ENCODE measurements around the gene CHSY1. TPM values are rescaled to one million over a fixed set of nuclear protein-coding genes. Genes with fewer than 3 reads are reported as not detected.

Gene CHSY1
- total RNA-seq, 4 donors from 2014 or later: 8.8 to 19.3 (median 11.4) TPM

DNA sequence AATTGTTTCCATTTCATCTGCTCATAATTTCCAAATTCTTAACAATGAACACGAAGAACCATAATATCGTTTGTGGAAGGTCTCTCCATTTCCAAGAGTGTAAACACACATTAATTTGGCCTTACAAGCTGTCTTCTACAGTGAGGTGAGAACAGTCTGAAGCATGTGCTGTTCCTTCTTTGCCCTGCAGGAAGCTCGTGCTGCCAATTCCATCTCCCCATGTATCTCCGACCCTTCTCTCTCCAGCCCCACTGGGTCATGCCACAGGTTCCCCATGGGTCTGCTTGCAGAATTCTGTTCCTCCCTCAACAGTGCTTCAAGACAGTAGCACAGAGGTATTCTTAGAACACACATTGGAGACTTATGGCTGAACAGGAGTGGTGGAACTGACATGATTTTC, 70.5 kb downstream of the CHSY1 start:
- no peak overlapping the region for H3K4me3 ChIP-seq
- TF ChIP-seq, protein P1, sequence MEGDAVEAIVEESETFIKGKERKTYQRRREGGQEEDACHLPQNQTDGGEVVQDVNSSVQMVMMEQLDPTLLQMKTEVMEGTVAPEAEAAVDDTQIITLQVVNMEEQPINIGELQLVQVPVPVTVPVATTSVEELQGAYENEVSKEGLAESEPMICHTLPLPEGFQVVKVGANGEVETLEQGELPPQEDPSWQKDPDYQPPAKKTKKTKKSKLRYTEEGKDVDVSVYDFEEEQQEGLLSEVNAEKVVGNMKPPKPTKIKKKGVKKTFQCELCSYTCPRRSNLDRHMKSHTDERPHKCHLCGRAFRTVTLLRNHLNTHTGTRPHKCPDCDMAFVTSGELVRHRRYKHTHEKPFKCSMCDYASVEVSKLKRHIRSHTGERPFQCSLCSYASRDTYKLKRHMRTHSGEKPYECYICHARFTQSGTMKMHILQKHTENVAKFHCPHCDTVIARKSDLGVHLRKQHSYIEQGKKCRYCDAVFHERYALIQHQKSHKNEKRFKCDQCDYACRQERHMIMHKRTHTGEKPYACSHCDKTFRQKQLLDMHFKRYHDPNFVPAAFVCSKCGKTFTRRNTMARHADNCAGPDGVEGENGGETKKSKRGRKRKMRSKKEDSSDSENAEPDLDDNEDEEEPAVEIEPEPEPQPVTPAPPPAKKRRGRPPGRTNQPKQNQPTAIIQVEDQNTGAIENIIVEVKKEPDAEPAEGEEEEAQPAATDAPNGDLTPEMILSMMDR (IDR thresholded peaks at IDR 0.05): no peak
- TF ChIP-seq POLR2A (IDR thresholded peaks at IDR 0.05): no peak
- DNase-seq: no peak
- H3K36me3 ChIP-seq: peaks cover 0 to 17% (median 0%) of the 10 kb centered on the region in 3 donors
- no peaks in the 10 kb centered on the region for H3K27me3 ChIP-seq
- intact Hi-C loops (cut with DNase I): no loop called here
- no peaks in the 10 kb centered on the region for H3K9me3 ChIP-seq
- 81 to 84% methylated on average over 4 of the region's 4 CpGs for WGBS, 2 donors
- H3K27ac ChIP-seq: no peak overlapping the region
- H3K4me1 ChIP-seq: peaks cover 4 to 88% (median 14%) of the 10 kb centered on the region in 3 donors

DNA sequence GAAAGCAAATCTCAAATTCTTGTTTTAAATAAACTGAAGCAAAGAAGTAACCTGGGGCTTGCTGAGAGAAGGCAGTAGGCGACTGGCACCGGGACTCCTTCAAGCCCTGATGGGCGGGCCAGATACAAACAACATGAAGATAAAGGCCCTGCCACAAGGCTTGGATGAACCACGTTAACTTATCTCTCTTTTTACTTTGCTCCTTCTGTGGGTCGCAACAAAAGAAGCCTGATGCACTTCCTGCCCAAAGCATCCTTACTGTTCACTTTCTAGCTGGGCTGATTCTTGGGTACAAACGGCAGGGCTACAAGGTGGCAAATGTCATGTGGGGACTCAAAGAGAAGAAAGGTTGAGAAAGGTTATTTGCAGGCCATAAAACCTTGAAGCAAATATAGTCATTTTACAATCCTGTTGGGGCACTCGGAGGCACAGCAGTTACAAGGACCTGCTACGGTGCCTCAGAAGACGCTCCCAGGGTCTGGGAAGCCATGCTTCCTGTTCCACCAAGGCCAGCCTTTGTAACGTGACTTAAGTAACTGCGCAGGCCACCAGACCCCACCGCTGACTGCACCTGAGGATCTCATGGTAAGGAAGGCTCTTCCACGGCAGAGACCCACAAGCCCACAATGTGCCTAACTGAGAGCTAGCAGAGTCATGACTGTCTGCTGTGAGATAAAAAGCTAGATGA, 71.1 kb downstream of the CHSY1 start:
- no peak for DNase-seq
- intact Hi-C loops (cut with DNase I): no loop called here
- Histone ChIP-seq H3K27ac (peak overlapping the region in 1 of 4 donors; percentile 3), H3K4me1 (peaks cover 4 to 89% (median 14%) of the 10 kb centered on the region in 3 donors), H3K4me3 (no peak overlapping the region), H3K9me3 (no peaks in the 10 kb centered on the region), H3K27me3 (no peaks in the 10 kb centered on the region), H3K36me3 (peaks cover 0 to 17% (median 0%) of the 10 kb centered on the region in 3 donors)
- TF ChIP-seq POLR2A (IDR thresholded peaks at IDR 0.05): no peak
- TF ChIP-seq, protein P1 (IDR thresholded peaks at IDR 0.05): no peak
- 80 to 95% methylated on average over 8 to 13 of the region's 13 CpGs for WGBS, 2 donors

DNA sequence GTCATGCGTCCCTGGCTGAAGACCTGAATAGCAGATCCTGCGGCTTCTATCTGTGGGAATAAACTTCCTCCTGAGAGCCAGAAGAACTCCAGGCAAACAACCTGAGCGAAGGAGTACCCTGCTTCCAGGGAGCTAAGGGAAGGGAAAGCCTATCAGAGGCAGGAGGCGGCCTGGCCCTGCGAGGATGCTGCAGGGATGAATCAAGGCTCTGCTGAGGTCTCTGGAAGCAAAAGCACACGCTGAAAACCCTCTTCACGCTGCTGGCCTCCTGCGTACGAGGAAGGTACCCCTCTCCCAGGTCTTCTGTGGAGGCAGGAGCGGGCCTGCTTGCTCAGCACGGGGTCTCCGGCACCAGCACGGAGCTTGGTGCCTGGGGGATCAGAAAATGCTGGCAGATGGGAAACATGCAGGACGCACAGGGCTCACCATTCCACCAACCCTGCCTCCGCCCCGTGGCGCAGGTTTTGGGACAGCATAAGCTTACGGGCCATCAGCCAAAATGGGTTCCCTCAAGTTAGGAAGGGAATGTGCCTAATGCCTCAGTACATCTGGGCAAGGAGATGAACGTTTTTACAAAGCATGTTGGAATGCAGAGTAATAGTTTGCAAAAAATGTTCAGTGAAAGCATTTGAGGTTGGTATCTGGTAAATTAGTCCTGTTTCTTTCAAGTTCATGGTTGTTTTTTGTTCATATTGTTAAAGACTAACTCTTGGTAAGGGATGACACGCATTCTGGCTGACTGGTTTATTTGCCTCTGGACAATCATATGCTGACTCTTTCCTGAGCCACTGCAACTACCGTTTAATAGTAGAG, 72.3 kb downstream of the CHSY1 start:
- intact Hi-C loops (cut with DNase I): no loop called here
- no peak for DNase-seq
- no peak for TF ChIP-seq POLR2A (IDR thresholded peaks at IDR 0.05)
- TF ChIP-seq, protein P1 (IDR thresholded peaks at IDR 0.05): no peak
- peaks cover 7 to 86% (median 17%) of the 10 kb centered on the region in 3 donors for H3K4me1 ChIP-seq
- 45 to 78% methylated on average over 12 to 15 of the region's 21 CpGs for WGBS, 2 donors
- no peak overlapping the region for H3K4me3 ChIP-seq
- H3K27me3 ChIP-seq: no peaks in the 10 kb centered on the region
- no peaks in the 10 kb centered on the region for H3K9me3 ChIP-seq
- peak overlapping the region in 3 of 4 donors; percentile 40 to 61 (median 52) for H3K27ac ChIP-seq
- peaks cover 0 to 17% (median 0%) of the 10 kb centered on the region in 3 donors for H3K36me3 ChIP-seq

DNA sequence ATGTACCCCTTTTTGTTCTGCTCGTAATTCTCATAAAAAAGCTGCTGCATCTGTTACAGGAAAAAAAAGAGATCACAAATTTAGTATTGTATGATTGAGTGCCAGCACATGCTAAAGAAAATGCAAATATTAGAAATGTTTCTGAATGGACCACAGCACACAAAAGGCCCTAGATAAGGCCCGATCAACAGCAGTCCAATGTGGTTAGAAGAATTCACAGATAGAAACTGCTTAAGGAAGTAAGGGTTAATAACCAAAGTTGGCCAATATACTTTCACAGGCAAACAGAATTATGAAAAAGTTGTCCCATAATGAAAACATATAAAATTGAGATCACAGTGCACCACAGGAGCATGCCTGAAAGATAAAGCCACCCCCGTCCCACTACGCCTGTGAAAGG, 72.9 kb downstream of the CHSY1 start:
- intact Hi-C loops (cut with DNase I): no loop called here
- H3K27ac ChIP-seq: peak overlapping the region in 2 of 4 donors; percentile 52 to 73

More for the DNA sequence above, 72.9 kb downstream of the CHSY1 start:
- WGBS, 2 donors: 72 to 91% methylated on average over 3 to 4 of the region's 4 CpGs
- peaks cover 0 to 17% (median 0%) of the 10 kb centered on the region in 3 donors for H3K36me3 ChIP-seq
- H3K9me3 ChIP-seq: no peaks in the 10 kb centered on the region
- peaks cover 13 to 86% (median 21%) of the 10 kb centered on the region in 3 donors for H3K4me1 ChIP-seq
- H3K27me3 ChIP-seq: no peaks in the 10 kb centered on the region
- DNase-seq: no peak
- H3K4me3 ChIP-seq: no peak overlapping the region
- TF ChIP-seq, protein P1 (IDR thresholded peaks at IDR 0.05): no peak
- no peak for TF ChIP-seq POLR2A (IDR thresholded peaks at IDR 0.05)
